Retinal pigment epithelial cell (primary cell): ENCODE results near the gene NME4.

ENCODE experiments used
- DNase-seq: peaks from one replicate; pipeline ENCODE4 v3.0.0-alpha.2; 2010; ENCODE audit warnings: low read depth
- H3K4me3 ChIP-seq: 2 replicates; pipeline ENCODE4 v1.5.1; 2011; ENCODE audit warnings: mild to moderate bottlenecking, low read length, control low read depth, moderate library complexity
- CTCF ChIP-seq: conservative IDR thresholded peaks from 2 replicates; pipeline ENCODE4 v1.5.1; 2011; ENCODE audit warnings: low read depth, low read length, control low read depth, inconsistent platforms

Gene NME4

GRCh38 chr16:364595-365491 lies 32.2 kb upstream of the NME4 start:
- no peak for TF ChIP-seq CTCF
- no peak for DNase-seq
- no peak overlapping the region for H3K4me3 ChIP-seq

- DNase-seq, result no peak
- no peak for TF ChIP-seq CTCF
Measured at GRCh38 chr16:366476-366875, 30.5 kb upstream of the NME4 start.

GRCh38 chr16:367333-367903 lies 29.6 kb upstream of the NME4 start:
- no peak for TF ChIP-seq CTCF
- no peak for DNase-seq
- H3K4me3 ChIP-seq, result no peak overlapping the region

More at GRCh38 chr16:366476-366875, 30.5 kb upstream of the NME4 start:
- H3K4me3 ChIP-seq, result no peak overlapping the region

- DNase-seq, result no peak
- TF ChIP-seq CTCF, result no peak
- no peak overlapping the region for H3K4me3 ChIP-seq
Measured at GRCh38 chr16:368388-369158, 28.4 kb upstream of the NME4 start.

GRCh38 chr16:369275-369865 lies 27.6 kb upstream of the NME4 start:
- no peak for DNase-seq
- H3K4me3 ChIP-seq, result peak overlapping the region; percentile 39
- TF ChIP-seq CTCF, result no peak

GRCh38 chr16:369866-370436 lies 27.0 kb upstream of the NME4 start:
- H3K4me3 ChIP-seq, result peak overlapping the region; percentile 39
- no peak for DNase-seq

More at GRCh38 chr16:369866-370436, 27.0 kb upstream of the NME4 start:
- no peak for TF ChIP-seq CTCF
